CD14-positive monocyte (primary cell): ENCODE data around the gene FAXC. TPM values are rescaled to one million over a fixed set of nuclear protein-coding genes. Genes with fewer than 3 reads are reported as not detected.
"Not testable (repeated sequence)": the region's sequence is repeated elsewhere in the genome, so short reads cannot be mapped to it uniquely, and the experiment has no call there.

Experiments
- DNase-seq, 3 donors: peaks; one replicate each; pipeline ENCODE4 v3.0.0-alpha.2; 2011 to 2022
- H2AFZ ChIP-seq: 2 replicates; pipeline ENCODE4 v1.6.0; 2012; ENCODE audit warnings: mild to moderate bottlenecking, low read depth, low read length, inconsistent platforms; ENCODE audit not compliant: insufficient read depth, poor library complexity, severe bottlenecking
- H3K27ac ChIP-seq, 2 donors: 1 replicate in 1 of 2; 2 replicates in 1 of 2; pipeline ENCODE4 v1.5.1; 2012 to 2013; ENCODE audit warnings: low read length in 2 of 2, control low read depth in 1 of 2, inconsistent platforms in 1 of 2, low read depth in 1 of 2, mild to moderate bottlenecking in 1 of 2
- H3K27me3 ChIP-seq, 2 donors: one replicate each; pipeline versions ENCODE4 v1.6.0 to v1.6.1; 2011 to 2013; ENCODE audit warnings: low read length in 2 of 2; ENCODE audit not compliant: control insufficient read depth in 2 of 2, insufficient read depth in 2 of 2
- H3K36me3 ChIP-seq, 2 donors: replicated peaks in 1 of 2; 1 replicate in 1 of 2; 2 replicates in 1 of 2; pipeline versions ENCODE4 v1.5.1 to v1.6.1; 2012 to 2013; ENCODE audit warnings: low read length in 2 of 2, control low read depth in 1 of 2, inconsistent platforms in 1 of 2, mild to moderate bottlenecking in 1 of 2; ENCODE audit not compliant: insufficient read depth in 2 of 2, control insufficient read depth in 1 of 2
- H3K4me1 ChIP-seq, 2 donors: 1 replicate in 1 of 2; 2 replicates in 1 of 2; pipeline versions ENCODE4 v1.5.1 to v1.6.1; 2012 to 2013; ENCODE audit warnings: low read length in 2 of 2, control low read depth in 1 of 2, inconsistent platforms in 1 of 2, mild to moderate bottlenecking in 1 of 2, moderate library complexity in 1 of 2; ENCODE audit not compliant: insufficient read depth in 2 of 2, control insufficient read depth in 1 of 2
- H3K4me2 ChIP-seq: replicated peaks from 2 replicates; pipeline ENCODE3; 2012; ENCODE audit warnings: low read length, moderate library complexity, mild to moderate bottlenecking; ENCODE audit not compliant: poor library complexity, severe bottlenecking; ENCODE audit errors: extremely low read depth
- H3K4me3 ChIP-seq, 3 experiments: fragments of 200-600 bp in 1 of 3; sonication (generic) in 1 of 3; replicated peaks in 1 of 3; 1 replicate in 2 of 3; 2 replicates in 1 of 3; pipeline ENCODE4 v1.5.1; 2011 to 2013; ENCODE audit warnings: low read length in 3 of 3, mild to moderate bottlenecking in 3 of 3, control low read depth in 2 of 3, low read depth in 2 of 3, inconsistent platforms in 1 of 3, moderate library complexity in 1 of 3
- H3K79me2 ChIP-seq: 2 replicates; pipeline ENCODE4 v1.6.0; 2012; ENCODE audit warnings: mild to moderate bottlenecking, control low read depth, inconsistent platforms, low read length, moderate library complexity; ENCODE audit not compliant: insufficient read depth
- H3K9ac ChIP-seq: 2 replicates; pipeline ENCODE4 v1.6.0; 2017; ENCODE audit warnings: low read length, mild to moderate bottlenecking; ENCODE audit not compliant: insufficient read depth, poor library complexity, severe bottlenecking
- H3K9me3 ChIP-seq, 2 donors: replicated peaks in 1 of 2; 1 replicate in 1 of 2; 2 replicates in 1 of 2; pipeline versions ENCODE4 v1.5.1 to v1.6.1; 2012 to 2013; ENCODE audit warnings: low read length in 2 of 2, control low read depth in 1 of 2; ENCODE audit not compliant: control insufficient read depth in 1 of 2, insufficient read depth in 1 of 2
- H4K20me1 ChIP-seq: 2 replicates; pipeline ENCODE4 v1.6.0; 2012; ENCODE audit warnings: mild to moderate bottlenecking, low read length, control low read depth, moderate library complexity; ENCODE audit not compliant: insufficient read depth
- H3K27ac Mint-ChIP-seq, 7 donors: one replicate each; pipeline ENCODE4 v1.8.0; 2020; ENCODE audit warnings: mild to moderate bottlenecking in 7 of 7, mixed read lengths in 7 of 7, moderate library complexity in 6 of 7, inconsistent platforms in 2 of 7
- H3K27me3 Mint-ChIP-seq, 3 donors: one replicate each; pipeline ENCODE4 v1.8.0; 2021 to 2022; ENCODE audit warnings: low read depth in 3 of 3, mild to moderate bottlenecking in 3 of 3, mixed read lengths in 3 of 3, moderate library complexity in 3 of 3, inconsistent platforms in 1 of 3
- H3K36me3 Mint-ChIP-seq, 2 donors: one replicate each; pipeline ENCODE4 v1.8.0; 2020; ENCODE audit warnings: mixed read lengths in 2 of 2, inconsistent platforms in 1 of 2, mild to moderate bottlenecking in 1 of 2
- H3K4me1 Mint-ChIP-seq: one replicate; pipeline ENCODE4 v1.8.0; 2020; ENCODE audit warnings: mild to moderate bottlenecking, mixed read lengths
- H3K4me3 Mint-ChIP-seq, 2 donors: one replicate each; pipeline ENCODE4 v1.8.0; 2020; ENCODE audit warnings: mild to moderate bottlenecking in 2 of 2, mixed read lengths in 2 of 2, moderate library complexity in 1 of 2
- H3K9me3 Mint-ChIP-seq, 7 donors: one replicate each; pipeline ENCODE4 v1.8.0; 2020 to 2022; ENCODE audit warnings: mixed read lengths in 7 of 7, mild to moderate bottlenecking in 6 of 7, moderate library complexity in 6 of 7, inconsistent platforms in 2 of 7
- WGBS: methylation state at CpG from one replicate; pipeline ENCODE4 v1.1.5; 2013; ENCODE audit warnings: missing lambda C conversion rate; ENCODE audit not compliant: insufficient coverage; 5-methylcytosine and 5-hydroxymethylcytosine counted together
- intact Hi-C, 2 donors: fragments of 100-400 bp; cut with micrococcal nuclease; formaldehyde crosslinking; loops; one replicate each; pipeline versions ENCODE4 v1.15.0 to v1.15.1; 2023
- polyA plus RNA-seq, 3 donors: library from polyadenylated mRNA; depleted of rRNA in 1 of 3; unstranded in 2 of 3; stranded (reverse) in 1 of 3; fragments of 300-500 nt in 2 of 3; fragments of >200 nt in 1 of 3; fragmentation: Illumina TruSeq in 2 of 3; gene quantifications; 1 replicate in 2 of 3; 2 replicates in 1 of 3; pipeline ENCODE4 v1.2.3, GENCODE V29; 2012 to 2021
- TF ChIP-seq, protein P1 (sequence below): fragments of 200-600 bp; IDR thresholded peaks from one replicate; pipeline ENCODE4 v1.8.0; 2022; ENCODE audit warnings: antibody characterized with exemption, mild to moderate bottlenecking

Gene FAXC
- polyA plus RNA-seq, 3 donors: not detected

DNA sequence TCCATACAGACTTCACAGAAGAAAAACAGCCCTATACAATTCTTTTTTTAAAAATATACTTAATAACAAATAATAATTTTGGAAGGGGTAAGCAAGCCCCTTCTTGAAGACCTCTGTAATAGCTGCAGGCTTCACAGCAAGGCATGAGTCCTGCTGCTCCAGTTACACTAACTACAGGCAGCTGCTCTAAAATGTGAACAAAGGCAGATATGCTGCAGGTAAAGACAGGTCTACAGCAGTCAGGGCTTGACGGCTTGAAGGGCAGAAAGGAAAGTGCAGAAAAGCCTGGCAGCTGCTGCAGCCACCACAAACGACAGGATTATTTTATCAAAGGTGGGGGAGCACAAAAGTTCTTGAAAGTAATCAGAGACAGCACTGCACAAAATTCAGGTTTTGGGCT, 11.3 kb downstream of the FAXC start:
- no peaks in the 10 kb centered on the region for H3K4me1 Mint-ChIP-seq
- TF ChIP-seq, protein P1, sequence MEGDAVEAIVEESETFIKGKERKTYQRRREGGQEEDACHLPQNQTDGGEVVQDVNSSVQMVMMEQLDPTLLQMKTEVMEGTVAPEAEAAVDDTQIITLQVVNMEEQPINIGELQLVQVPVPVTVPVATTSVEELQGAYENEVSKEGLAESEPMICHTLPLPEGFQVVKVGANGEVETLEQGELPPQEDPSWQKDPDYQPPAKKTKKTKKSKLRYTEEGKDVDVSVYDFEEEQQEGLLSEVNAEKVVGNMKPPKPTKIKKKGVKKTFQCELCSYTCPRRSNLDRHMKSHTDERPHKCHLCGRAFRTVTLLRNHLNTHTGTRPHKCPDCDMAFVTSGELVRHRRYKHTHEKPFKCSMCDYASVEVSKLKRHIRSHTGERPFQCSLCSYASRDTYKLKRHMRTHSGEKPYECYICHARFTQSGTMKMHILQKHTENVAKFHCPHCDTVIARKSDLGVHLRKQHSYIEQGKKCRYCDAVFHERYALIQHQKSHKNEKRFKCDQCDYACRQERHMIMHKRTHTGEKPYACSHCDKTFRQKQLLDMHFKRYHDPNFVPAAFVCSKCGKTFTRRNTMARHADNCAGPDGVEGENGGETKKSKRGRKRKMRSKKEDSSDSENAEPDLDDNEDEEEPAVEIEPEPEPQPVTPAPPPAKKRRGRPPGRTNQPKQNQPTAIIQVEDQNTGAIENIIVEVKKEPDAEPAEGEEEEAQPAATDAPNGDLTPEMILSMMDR: no peak
- Histone ChIP-seq H4K20me1 (no peaks in the 10 kb centered on the region), H3K9ac (no peak overlapping the region), H3K4me2 (no peak overlapping the region), H2AFZ (no peak overlapping the region), H3K4me3 (no peak overlapping the region), H3K4me1 (no peaks in the 10 kb centered on the region), H3K36me3 (no peaks in the 10 kb centered on the region), H3K79me2 (no peaks in the 10 kb centered on the region), H3K27ac (no peak overlapping the region), H3K9me3 (no peaks in the 10 kb centered on the region), H3K27me3 (peaks cover 0 to 3% of the 10 kb centered on the region in 2 donors)
- H3K4me3 Mint-ChIP-seq: no peak overlapping the region
- H3K27me3 Mint-ChIP-seq: peaks cover 8 to 27% (median 13%) of the 10 kb centered on the region in 3 donors
- no peak for DNase-seq
- intact Hi-C loops: no loop called here
- WGBS: 85% methylated on average over 2 of the region's 2 CpGs
- H3K36me3 Mint-ChIP-seq: no peaks in the 10 kb centered on the region
- H3K9me3 Mint-ChIP-seq: peaks cover 0 to 2% (median 0%) of the 10 kb centered on the region in 7 donors
- no peak overlapping the region for H3K27ac Mint-ChIP-seq

GRCh38 chr6:99335298-99335697, 14.2 kb downstream of the FAXC start:
- DNase-seq, H3K27ac Mint-ChIP-seq, H3K27ac ChIP-seq, H3K79me2 ChIP-seq, H3K4me1 ChIP-seq, H3K27me3 ChIP-seq, H3K9me3 Mint-ChIP-seq, H3K4me3 ChIP-seq, H4K20me1 ChIP-seq, H2AFZ ChIP-seq, H3K4me2 ChIP-seq, H3K36me3 ChIP-seq, H3K9me3 ChIP-seq, H3K9ac ChIP-seq, H3K36me3 Mint-ChIP-seq, H3K4me1 Mint-ChIP-seq, intact Hi-C loops, H3K4me3 Mint-ChIP-seq: not testable (repeated sequence)
- H3K27me3 Mint-ChIP-seq: peaks cover 4 to 23% (median 13%) of the 10 kb centered on the region in 3 donors
- 0% methylated on average over 1 of the region's 6 CpGs for WGBS
